ENCODE measurements around the gene CHRNA4. TPM values are rescaled to one million over a fixed set of nuclear protein-coding genes. Genes with fewer than 3 reads are reported as not detected.

CHRNA4 gene
- total and polyA plus RNA-seq, 5 donors from 2014 or later = not detected

DNA sequence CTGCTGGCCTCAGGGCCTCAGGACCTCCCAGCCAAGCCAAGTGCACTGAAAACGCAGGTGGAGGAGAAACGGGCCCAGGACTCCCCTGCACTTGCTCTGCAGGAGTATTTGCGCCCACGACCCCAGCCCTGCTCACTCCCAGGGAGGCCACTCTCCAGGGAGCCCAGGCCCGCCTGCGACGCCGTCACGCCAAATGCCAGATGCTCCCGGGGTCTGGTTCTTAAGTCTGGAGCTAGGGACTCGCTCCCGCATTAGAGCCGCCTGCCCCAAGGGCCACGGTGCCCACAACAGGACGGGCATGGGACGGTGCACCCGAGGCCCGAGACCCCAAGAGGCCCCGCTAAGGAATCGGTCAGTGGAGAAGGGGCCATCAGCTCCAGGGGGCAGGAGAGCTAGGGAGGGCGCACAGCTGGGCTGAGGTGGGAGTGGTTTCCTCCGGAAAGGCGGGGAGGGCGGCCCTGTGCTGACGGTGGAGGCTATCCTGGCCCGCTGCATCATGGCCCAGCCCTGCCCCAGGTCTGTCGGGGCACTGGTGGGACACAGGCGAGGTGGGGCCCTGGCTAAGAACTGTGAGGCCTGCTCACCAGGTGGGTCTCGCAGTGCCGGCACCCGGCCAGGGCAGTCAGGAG lies 44.1 kb upstream of the CHRNA4 start:
- peaks cover 0 to 1% (median 0%) of the 10 kb centered on the region in 7 donors for H3K9me3 Mint-ChIP-seq
- no peak overlapping the region for H3K4me3 ChIP-seq (ENCODE audit: low read depth, low read length)
- no peaks in the 10 kb centered on the region for H3K36me3 ChIP-seq (ENCODE audit: control insufficient read depth, insufficient read depth, low read length)
- no peaks in the 10 kb centered on the region for H3K4me1 ChIP-seq (ENCODE audit: control insufficient read depth, insufficient read depth, low read length, poor library complexity, severe bottlenecking)
- no peak overlapping the region for H3K27ac Mint-ChIP-seq
- ATAC-seq (ENCODE audit: low read depth in 2 of 2) (no peak), DNase-seq (no peak)
- no peaks in the 10 kb centered on the region for H3K9me3 ChIP-seq (ENCODE audit: control insufficient read depth in 2 of 2, low read length in 2 of 2)
- no peaks in the 10 kb centered on the region for H3K27me3 ChIP-seq (ENCODE audit: control insufficient read depth, insufficient read depth, low read length)
- H3K36me3 Mint-ChIP-seq = no peaks in the 10 kb centered on the region
- peaks cover 0 to 2% (median 0%) of the 10 kb centered on the region in 4 donors for H3K4me1 Mint-ChIP-seq
- H3K27ac ChIP-seq (ENCODE audit: insufficient read depth, low read length, poor library complexity, severe bottlenecking) = no peak overlapping the region
- H3K4me3 Mint-ChIP-seq = no peak overlapping the region
- H3K27me3 Mint-ChIP-seq = peaks cover 4% of the 10 kb centered on the region

- H3K4me3 Mint-ChIP-seq = no peak overlapping the region
- no peak for ATAC-seq (ENCODE audit: low read depth in 2 of 2)
- peaks cover 0 to 2% (median 0%) of the 10 kb centered on the region in 4 donors for H3K4me1 Mint-ChIP-seq
- no peaks in the 10 kb centered on the region for H3K36me3 Mint-ChIP-seq
- Histone ChIP-seq H3K4me1 (ENCODE audit: control insufficient read depth, insufficient read depth, low read length, poor library complexity, severe bottlenecking) (no peaks in the 10 kb centered on the region), H3K4me3 (ENCODE audit: low read depth, low read length) (no peak overlapping the region), H3K27me3 (ENCODE audit: control insufficient read depth, insufficient read depth, low read length) (no peaks in the 10 kb centered on the region), H3K36me3 (ENCODE audit: control insufficient read depth, insufficient read depth, low read length) (no peaks in the 10 kb centered on the region), H3K9me3 (ENCODE audit: control insufficient read depth in 2 of 2, low read length in 2 of 2) (no peaks in the 10 kb centered on the region), H3K27ac (ENCODE audit: insufficient read depth, low read length, poor library complexity, severe bottlenecking) (no peak overlapping the region)
- H3K27ac Mint-ChIP-seq = no peak overlapping the region
- DNase-seq = no peak
- H3K9me3 Mint-ChIP-seq = peaks cover 0 to 1% (median 0%) of the 10 kb centered on the region in 7 donors
- peaks cover 4% of the 10 kb centered on the region for H3K27me3 Mint-ChIP-seq
Observed at GRCh38 chr20:63404129-63405085, 43.3 kb upstream of the CHRNA4 start.

- Mint-ChIP-seq H3K36me3 (no peaks in the 10 kb centered on the region), H3K9me3 (peaks cover 0 to 1% (median 0%) of the 10 kb centered on the region in 7 donors), H3K27ac (no peak overlapping the region), H3K4me1 (no peaks in the 10 kb centered on the region), H3K27me3 (peaks cover 4% of the 10 kb centered on the region), H3K4me3 (no peak overlapping the region)
- Histone ChIP-seq H3K9me3 (ENCODE audit: control insufficient read depth in 2 of 2, low read length in 2 of 2) (no peaks in the 10 kb centered on the region), H3K27me3 (ENCODE audit: control insufficient read depth, insufficient read depth, low read length) (no peaks in the 10 kb centered on the region), H3K4me1 (ENCODE audit: control insufficient read depth, insufficient read depth, low read length, poor library complexity, severe bottlenecking) (no peaks in the 10 kb centered on the region), H3K27ac (ENCODE audit: insufficient read depth, low read length, poor library complexity, severe bottlenecking) (no peak overlapping the region), H3K36me3 (ENCODE audit: control insufficient read depth, insufficient read depth, low read length) (no peaks in the 10 kb centered on the region), H3K4me3 (ENCODE audit: low read depth, low read length) (no peak overlapping the region)
- DNase-seq (no peak), ATAC-seq (ENCODE audit: low read depth in 2 of 2) (no peak)
Observed at GRCh38 chr20:63403403-63404105, 42.4 kb upstream of the CHRNA4 start.

DNA sequence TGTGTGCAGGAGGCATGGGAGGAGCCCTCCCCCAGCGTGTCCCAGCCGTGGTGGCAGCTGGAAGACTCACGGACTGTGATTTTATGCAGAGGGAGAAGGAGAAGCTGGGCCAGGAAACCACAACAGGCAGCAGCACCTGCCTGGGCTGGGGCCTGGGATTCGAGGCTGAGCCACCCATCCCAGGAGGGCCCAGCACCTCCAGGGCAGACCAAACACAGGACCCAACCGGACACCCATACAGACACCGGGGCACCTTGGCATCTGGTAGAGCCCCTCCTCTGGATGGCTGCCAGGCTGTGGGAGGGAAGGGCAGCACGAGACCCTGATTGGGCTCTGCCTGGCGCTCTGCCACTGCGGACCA lies 41.7 kb upstream of the CHRNA4 start:
- H3K4me3 ChIP-seq (ENCODE audit: low read depth, low read length) = no peak overlapping the region
- H3K27ac ChIP-seq (ENCODE audit: insufficient read depth, low read length, poor library complexity, severe bottlenecking) = no peak overlapping the region
- no peaks in the 10 kb centered on the region for H3K9me3 ChIP-seq (ENCODE audit: control insufficient read depth in 2 of 2, low read length in 2 of 2)
- peaks cover 4% of the 10 kb centered on the region for H3K27me3 Mint-ChIP-seq
- no peaks in the 10 kb centered on the region for H3K36me3 ChIP-seq (ENCODE audit: control insufficient read depth, insufficient read depth, low read length)
- no peak overlapping the region for H3K4me3 Mint-ChIP-seq
- no peaks in the 10 kb centered on the region for H3K4me1 Mint-ChIP-seq
- no peaks in the 10 kb centered on the region for H3K36me3 Mint-ChIP-seq
- H3K4me1 ChIP-seq (ENCODE audit: control insufficient read depth, insufficient read depth, low read length, poor library complexity, severe bottlenecking) = no peaks in the 10 kb centered on the region
- H3K27me3 ChIP-seq (ENCODE audit: control insufficient read depth, insufficient read depth, low read length) = no peaks in the 10 kb centered on the region
- no peak for DNase-seq
- H3K27ac Mint-ChIP-seq = no peak overlapping the region
- ATAC-seq (ENCODE audit: low read depth in 2 of 2) = no peak
- peaks cover 0 to 1% (median 0%) of the 10 kb centered on the region in 7 donors for H3K9me3 Mint-ChIP-seq

- no peaks in the 10 kb centered on the region for H3K27me3 ChIP-seq (ENCODE audit: control insufficient read depth, insufficient read depth, low read length)
- H3K27ac Mint-ChIP-seq = no peak overlapping the region
- H3K4me1 ChIP-seq (ENCODE audit: control insufficient read depth, insufficient read depth, low read length, poor library complexity, severe bottlenecking) = no peaks in the 10 kb centered on the region
- H3K9me3 ChIP-seq (ENCODE audit: control insufficient read depth in 2 of 2, low read length in 2 of 2) = no peaks in the 10 kb centered on the region
- DNase-seq = no peak
- H3K36me3 ChIP-seq (ENCODE audit: control insufficient read depth, insufficient read depth, low read length) = no peaks in the 10 kb centered on the region
- H3K27me3 Mint-ChIP-seq = peaks cover 4% of the 10 kb centered on the region
- no peak overlapping the region for H3K4me3 ChIP-seq (ENCODE audit: low read depth, low read length)
- H3K27ac ChIP-seq (ENCODE audit: insufficient read depth, low read length, poor library complexity, severe bottlenecking) = no peak overlapping the region
- ATAC-seq (ENCODE audit: low read depth in 2 of 2) = no peak
- H3K4me1 Mint-ChIP-seq = no peaks in the 10 kb centered on the region
- H3K36me3 Mint-ChIP-seq = no peaks in the 10 kb centered on the region
- H3K4me3 Mint-ChIP-seq = no peak overlapping the region
- H3K9me3 Mint-ChIP-seq = peaks cover 0 to 1% (median 0%) of the 10 kb centered on the region in 7 donors
Observed at GRCh38 chr20:63402181-63402859, 41.2 kb upstream of the CHRNA4 start.

- Mint-ChIP-seq H3K9me3 (peaks cover 0 to 3% (median 0%) of the 10 kb centered on the region in 7 donors), H3K4me3 (no peak overlapping the region), H3K27ac (no peak overlapping the region), H3K4me1 (no peaks in the 10 kb centered on the region), H3K36me3 (no peaks in the 10 kb centered on the region), H3K27me3 (peaks cover 4% of the 10 kb centered on the region)
- Histone ChIP-seq H3K4me1 (ENCODE audit: control insufficient read depth, insufficient read depth, low read length, poor library complexity, severe bottlenecking) (no peaks in the 10 kb centered on the region), H3K36me3 (ENCODE audit: control insufficient read depth, insufficient read depth, low read length) (no peaks in the 10 kb centered on the region), H3K9me3 (ENCODE audit: control insufficient read depth in 2 of 2, low read length in 2 of 2) (no peaks in the 10 kb centered on the region), H3K4me3 (ENCODE audit: low read depth, low read length) (no peak overlapping the region), H3K27me3 (ENCODE audit: control insufficient read depth, insufficient read depth, low read length) (no peaks in the 10 kb centered on the region), H3K27ac (ENCODE audit: insufficient read depth, low read length, poor library complexity, severe bottlenecking) (no peak overlapping the region)
- DNase-seq (no peak), ATAC-seq (ENCODE audit: low read depth in 2 of 2) (no peak)
Observed at GRCh38 chr20:63401384-63402110, 40.4 kb upstream of the CHRNA4 start.

Data from CD4-positive, CD25-positive, alpha-beta regulatory T cell (primary cell).